IPS DF 6.9 (cell line): ENCODE measurements around the gene GSTM4.
"Not testable (repeated sequence)": the region's sequence is repeated elsewhere in the genome, so short reads cannot be mapped to it uniquely, and the experiment has no call there.

ENCODE experiments used
- DNase-seq: peaks from one replicate; pipeline ENCODE4 v3.0.0-alpha.2; 2013; ENCODE audit warnings: low read depth, low spot score
- H3K27ac ChIP-seq: one replicate; pipeline ENCODE4 v1.5.1; 2013; ENCODE audit warnings: low read length, control low read depth
- H3K27me3 ChIP-seq: 2 replicates; pipeline ENCODE4 v1.6.1; 2013; ENCODE audit warnings: mild to moderate bottlenecking, low read length; ENCODE audit not compliant: control insufficient read depth, insufficient read depth
- H3K36me3 ChIP-seq: 2 replicates; pipeline ENCODE4 v1.6.1; 2013; ENCODE audit warnings: low read length; ENCODE audit not compliant: control insufficient read depth, insufficient read depth
- H3K4me1 ChIP-seq: 2 replicates; pipeline ENCODE4 v1.6.1; 2013; ENCODE audit warnings: low read length; ENCODE audit not compliant: control insufficient read depth, insufficient read depth
- H3K4me3 ChIP-seq: 2 replicates; pipeline ENCODE4 v1.5.1; 2013; ENCODE audit warnings: mild to moderate bottlenecking, low read length
- H3K9me3 ChIP-seq: 2 replicates; pipeline ENCODE4 v1.6.1; 2013; ENCODE audit warnings: low read length, inconsistent platforms; ENCODE audit not compliant: control insufficient read depth, insufficient read depth
- WGBS: extraction: QIAGEN DNeasy Blood & Tissue Kit; methylation state at CpG from one replicate; pipeline ENCODE4 v1.1.7; 2013; ENCODE audit warnings: mixed read lengths, missing lambda C conversion rate; ENCODE audit not compliant: insufficient read length, insufficient coverage; 5-methylcytosine and 5-hydroxymethylcytosine counted together

The GSTM4 gene

GRCh38 chr1:109657395-109657794, 1.5 kb downstream of the GSTM4 start:
- no peaks in the 10 kb centered on the region for H3K27me3 ChIP-seq
- no peak overlapping the region for H3K4me3 ChIP-seq
- DNase-seq: no peak
- no peaks in the 10 kb centered on the region; the same call in 1 of the 2 replicates for H3K4me1 ChIP-seq
- no peak overlapping the region for H3K27ac ChIP-seq
- no CpG with 5 or more reads among the region's 4 CpGs for WGBS
- no peaks in the 10 kb centered on the region for H3K9me3 ChIP-seq
- no peaks in the 10 kb centered on the region for H3K36me3 ChIP-seq

DNA sequence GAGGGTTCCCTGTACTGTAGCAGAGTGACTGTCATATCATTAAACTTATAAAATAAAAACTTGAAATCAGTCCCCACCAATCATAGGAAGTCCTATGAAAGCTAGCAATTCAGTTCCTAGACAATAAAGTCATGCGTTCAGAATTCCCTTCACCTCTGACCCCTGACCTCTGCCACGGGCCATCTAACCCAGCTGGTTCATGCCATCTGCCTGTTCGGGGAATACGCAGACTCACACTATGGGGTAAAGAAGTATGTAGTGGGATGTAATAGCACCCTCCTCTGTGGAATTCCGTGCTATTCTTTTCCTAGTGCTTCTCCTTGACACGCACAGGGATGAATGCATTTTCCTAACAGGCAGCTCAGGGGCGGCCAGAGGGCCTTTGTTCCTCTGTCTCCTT, 2.1 kb downstream of the GSTM4 start:
- DNase-seq: no peak
- H3K4me3 ChIP-seq: no peak overlapping the region
- no peak overlapping the region for H3K27ac ChIP-seq
- no peaks in the 10 kb centered on the region for H3K9me3 ChIP-seq
- no peaks in the 10 kb centered on the region for H3K27me3 ChIP-seq
- no peaks in the 10 kb centered on the region for H3K36me3 ChIP-seq
- no CpG with 5 or more reads among the region's 7 CpGs for WGBS
- H3K4me1 ChIP-seq: no peaks in the 10 kb centered on the region; the same call in 1 of the 2 replicates

DNA sequence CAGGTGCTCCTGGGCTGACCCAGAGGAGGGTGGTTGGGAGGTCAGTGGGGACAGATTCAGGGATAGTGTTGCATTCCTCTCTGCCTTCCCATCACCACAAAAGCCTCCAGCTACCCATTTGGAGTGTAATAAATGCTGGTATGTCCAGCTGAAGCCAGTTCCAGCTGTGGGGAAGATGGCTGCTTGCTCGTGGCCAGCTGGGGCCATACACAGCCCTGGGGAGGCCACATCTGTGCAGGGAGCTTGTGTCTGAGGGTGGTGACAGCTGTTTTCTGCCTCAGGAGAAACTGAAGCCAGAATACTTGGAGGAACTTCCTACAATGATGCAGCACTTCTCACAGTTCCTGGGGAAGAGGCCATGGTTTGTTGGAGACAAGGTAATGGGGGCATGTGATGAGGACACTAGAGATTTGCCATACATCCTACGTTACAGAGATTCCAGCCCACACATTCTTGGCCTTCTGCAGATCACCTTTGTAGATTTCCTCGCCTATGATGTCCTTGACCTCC, 2.7 kb downstream of the GSTM4 start:
- Histone ChIP-seq H3K36me3 (no peaks in the 10 kb centered on the region), H3K9me3 (no peaks in the 10 kb centered on the region), H3K27me3 (no peaks in the 10 kb centered on the region), H3K27ac (no peak overlapping the region), H3K4me1 (no peaks in the 10 kb centered on the region; the same call in 1 of the 2 replicates), H3K4me3 (no peak overlapping the region)
- DNase-seq: no peak
- no CpG with 5 or more reads among the region's 3 CpGs for WGBS

DNA sequence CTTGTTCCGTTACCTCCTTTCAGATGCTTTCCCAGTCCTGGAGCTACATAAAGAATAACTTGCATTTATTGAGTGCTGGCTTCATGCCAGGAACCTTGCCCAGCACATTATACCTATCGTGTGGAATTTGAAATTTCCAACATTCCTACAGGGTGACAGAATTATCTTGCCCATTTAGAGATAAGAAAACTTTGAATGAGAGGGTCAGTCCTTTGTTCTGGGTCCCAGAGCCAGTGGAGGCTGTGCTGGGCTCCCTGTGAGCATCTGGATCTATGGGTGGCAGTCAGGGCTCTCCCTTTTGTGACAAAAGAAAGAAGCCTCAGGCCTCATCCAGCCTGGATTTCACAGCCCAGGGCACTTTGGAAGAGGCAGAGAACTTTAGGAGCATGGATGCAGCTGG, 3.2 kb downstream of the GSTM4 start:
- H3K9me3 ChIP-seq: no peaks in the 10 kb centered on the region
- H3K4me1 ChIP-seq: no peaks in the 10 kb centered on the region; the same call in 1 of the 2 replicates
- no peak overlapping the region for H3K27ac ChIP-seq
- no peak for DNase-seq
- no peaks in the 10 kb centered on the region for H3K36me3 ChIP-seq
- no peak overlapping the region for H3K4me3 ChIP-seq
- no peaks in the 10 kb centered on the region for H3K27me3 ChIP-seq
- WGBS: no CpG with 5 or more reads among the region's 2 CpGs

- Histone ChIP-seq H3K4me1 (no peaks in the 10 kb centered on the region; the same call in 1 of the 2 replicates), H3K27me3 (no peaks in the 10 kb centered on the region), H3K36me3 (no peaks in the 10 kb centered on the region), H3K27ac (no peak overlapping the region), H3K9me3 (no peaks in the 10 kb centered on the region), H3K4me3 (no peak overlapping the region)
- no peak for DNase-seq
- WGBS: no CpG with 5 or more reads among the region's 5 CpGs
Observed at GRCh38 chr1:109659997-109660690, 4.2 kb downstream of the GSTM4 start.

DNA sequence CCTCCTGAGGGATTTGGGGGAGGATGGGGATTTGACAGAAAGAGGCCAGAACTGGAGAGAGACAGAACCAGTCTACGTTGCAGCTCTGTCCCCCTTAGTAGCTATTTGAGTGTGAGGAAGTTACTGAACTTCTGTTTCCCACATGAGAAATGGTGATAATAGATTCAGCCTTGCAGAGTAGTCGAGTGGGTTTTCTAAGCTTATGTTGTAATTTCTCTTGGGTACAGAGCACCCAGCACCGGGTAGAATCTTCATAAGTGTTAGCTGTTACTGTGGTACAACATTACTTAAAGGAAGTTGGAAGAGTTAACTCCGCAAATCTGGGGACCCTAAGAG, 4.8 kb downstream of the GSTM4 start:
- DNase-seq, H3K4me1 ChIP-seq, H3K36me3 ChIP-seq, H3K4me3 ChIP-seq, H3K9me3 ChIP-seq, H3K27me3 ChIP-seq, H3K27ac ChIP-seq: not testable (repeated sequence)
- no CpG with 5 or more reads among the region's 4 CpGs for WGBS

- Histone ChIP-seq H3K27me3 (no peaks in the 10 kb centered on the region), H3K36me3 (no peaks in the 10 kb centered on the region), H3K9me3 (no peaks in the 10 kb centered on the region), H3K27ac (no peak overlapping the region), H3K4me3 (no peak overlapping the region), H3K4me1 (no peaks in the 10 kb centered on the region)
- no CpG with 5 or more reads among the region's 2 CpGs for WGBS
- DNase-seq: no peak
Observed at GRCh38 chr1:109661391-109661790, 5.5 kb downstream of the GSTM4 start.

- H3K4me3 ChIP-seq: no peak overlapping the region
- no peaks in the 10 kb centered on the region for H3K36me3 ChIP-seq
- no peak for DNase-seq
- H3K27me3 ChIP-seq: no peaks in the 10 kb centered on the region
- H3K4me1 ChIP-seq: peaks cover 2% of the 10 kb centered on the region; the same call in 1 of the 2 replicates
- WGBS: no CpG with 5 or more reads among the region's 1 CpG
- H3K9me3 ChIP-seq: no peaks in the 10 kb centered on the region
- no peak overlapping the region for H3K27ac ChIP-seq
Observed at GRCh38 chr1:109664671-109665070, 8.8 kb downstream of the GSTM4 start.

GRCh38 chr1:109667452-109668122, 11.7 kb downstream of the GSTM4 start, which contains the start of gene GSTM2:
GSTM2 (plus strand) TSS chr1:109668057; CDS start chr1:109668116, 59 bp downstream.
- DNase-seq: peak; percentile 68
- H3K4me3 ChIP-seq: peak within 1 kb of the TSS; percentile 28; the same call in 1 of the 2 replicates
- WGBS: no CpG with 5 or more reads among the region's 22 CpGs

DNA sequence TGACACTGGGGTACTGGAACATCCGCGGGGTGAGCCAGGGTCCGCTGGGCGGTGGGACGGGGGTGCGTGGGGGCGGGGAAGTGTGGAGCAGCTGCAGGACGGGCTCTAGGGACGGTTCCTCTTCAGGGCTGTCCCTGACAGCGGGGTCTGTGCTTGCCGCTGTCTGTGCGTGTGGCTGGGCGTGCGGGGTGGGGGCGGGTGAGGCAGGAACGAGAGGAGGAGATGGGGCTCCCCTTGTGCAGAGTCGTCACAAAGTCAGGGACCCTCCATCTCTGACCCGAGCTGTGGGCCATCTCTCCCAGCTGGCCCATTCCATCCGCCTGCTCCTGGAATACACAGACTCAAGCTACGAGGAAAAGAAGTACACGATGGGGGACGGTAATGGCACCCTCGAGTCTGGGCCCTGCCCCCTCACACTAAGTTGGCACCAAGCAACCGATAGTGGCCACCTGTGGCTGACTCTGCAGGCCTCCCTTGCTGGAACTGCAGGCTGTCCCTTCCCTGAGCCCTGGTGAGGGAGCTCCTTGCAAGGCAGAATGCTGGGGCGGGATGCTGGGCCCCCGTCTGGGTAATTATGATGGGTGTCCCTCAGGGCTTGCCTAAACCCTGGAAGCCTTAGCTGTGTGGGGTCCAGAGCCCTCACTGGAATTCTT, 12.3 kb downstream of the GSTM4 start:
- H3K27me3 ChIP-seq: no peaks in the 10 kb centered on the region
- no peak overlapping the region for H3K27ac ChIP-seq
- H3K4me3 ChIP-seq: peak overlapping the region; percentile 28; the same call in 1 of the 2 replicates
- WGBS: no CpG with 5 or more reads among the region's 26 CpGs
- H3K4me1 ChIP-seq: peaks cover 2% of the 10 kb centered on the region; the same call in 1 of the 2 replicates
- no peaks in the 10 kb centered on the region for H3K9me3 ChIP-seq
- H3K36me3 ChIP-seq: no peaks in the 10 kb centered on the region
- DNase-seq: no peak

More at GRCh38 chr1:109667452-109668122, 11.7 kb downstream of the GSTM4 start, which contains the start of gene GSTM2:
- no peaks in the 10 kb centered on the region for H3K36me3 ChIP-seq
- H3K27me3 ChIP-seq: no peaks in the 10 kb centered on the region
- H3K9me3 ChIP-seq: no peaks in the 10 kb centered on the region
- peaks cover 2% of the 10 kb centered on the region; the same call in 1 of the 2 replicates for H3K4me1 ChIP-seq
- no peak within 1 kb of the TSS for H3K27ac ChIP-seq
